MCF 10A (cell line): ENCODE data around the gene LTBP3. TPM values are rescaled to one million over a fixed set of nuclear protein-coding genes. Genes with fewer than 3 reads are reported as not detected.

ENCODE experiments used
- BruUV-seq: library from RNA; stranded (reverse); fragments of 400-500 nt; replicated peaks from 2 replicates; lab custom pipeline; 2021; lab: Mats Ljungman, UMichigan
- CTCF ChIA-PET: fragments of 300-600 bp; sonication (Branson Sonifier 250); formaldehyde crosslinking; extraction: SDS; loops from one replicate; lab custom pipeline; 2021; ENCODE audit warnings: antibody characterized with exemption, inconsistent platforms; lab: Yijun Ruan, JAX
- POLR2A ChIA-PET: fragments of 300-600, 350-650 bp; sonication (Branson Sonifier 250); formaldehyde crosslinking; extraction: SDS; loops from one replicate; lab custom pipeline; 2020; ENCODE audit warnings: antibody characterized with exemption, inconsistent platforms; lab: Yijun Ruan, JAX
- DNase-seq: peaks from one replicate; pipeline ENCODE4 v3.0.0-alpha.2; 2018; ENCODE audit not compliant: unreplicated experiment
- H3K27ac Mint-ChIP-seq: one replicate; pipeline ENCODE4 v1.8.0; 2022; ENCODE audit warnings: mild to moderate bottlenecking, low read depth, mixed read lengths; ENCODE audit not compliant: unreplicated experiment
- H3K27me3 Mint-ChIP-seq: one replicate; pipeline ENCODE4 v1.8.0; 2022; ENCODE audit warnings: mixed read lengths; ENCODE audit not compliant: insufficient read depth, unreplicated experiment
- H3K36me3 Mint-ChIP-seq: one replicate; pipeline ENCODE4 v1.8.0; 2022; ENCODE audit warnings: mild to moderate bottlenecking, moderate library complexity, mixed read lengths; ENCODE audit not compliant: insufficient read depth, unreplicated experiment
- H3K4me1 Mint-ChIP-seq: one replicate; pipeline ENCODE4 v1.8.0; 2022; ENCODE audit warnings: mixed read lengths; ENCODE audit not compliant: insufficient read depth, unreplicated experiment
- H3K4me3 Mint-ChIP-seq: one replicate; pipeline ENCODE4 v1.8.0; 2022; ENCODE audit warnings: mild to moderate bottlenecking, moderate library complexity, mixed read lengths; ENCODE audit not compliant: unreplicated experiment
- H3K9me3 Mint-ChIP-seq: one replicate; pipeline ENCODE4 v1.8.0; 2022; ENCODE audit warnings: mixed read lengths; ENCODE audit not compliant: unreplicated experiment
- intact Hi-C: fragments of 100-400 bp; cut with micrococcal nuclease; formaldehyde crosslinking; loops from 2 replicates; pipeline ENCODE4 v1.14.1; 2022
- total RNA-seq: library from RNA; stranded (reverse); gene quantifications from 2 replicates; pipeline ENCODE4 v1.2.3, GENCODE V29; 2022
- TF ChIP-seq, protein P1 (sequence below): fragments of 200-600 bp; IDR thresholded peaks from one replicate; pipeline ENCODE4 v1.8.0; 2022; ENCODE audit warnings: antibody characterized with exemption, mild to moderate bottlenecking; ENCODE audit not compliant: unreplicated experiment

The LTBP3 gene
- total RNA-seq, 1 experiment from 2014 or later, result 10.6 TPM

DNA sequence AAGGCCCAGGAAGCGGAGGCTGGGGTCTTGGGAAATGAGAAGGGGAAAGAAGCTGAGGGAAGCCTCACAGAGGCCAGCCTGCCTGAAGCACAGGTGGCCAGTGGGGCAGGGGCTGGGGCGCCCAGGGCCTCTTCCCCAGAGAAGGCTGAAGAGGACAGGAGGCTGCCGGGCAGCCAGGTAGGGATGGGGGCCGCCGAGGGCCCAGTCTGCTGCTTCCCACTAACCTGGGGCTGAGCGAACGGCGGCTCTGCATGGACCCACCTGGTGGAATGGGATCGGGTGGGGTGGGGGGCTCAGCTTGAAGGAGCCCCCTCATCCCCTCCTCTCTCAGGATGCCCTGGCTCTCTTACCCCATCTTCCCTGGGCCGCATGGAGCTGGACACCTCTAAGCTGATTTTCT, 25.4 kb upstream of the LTBP3 start:
- TF ChIP-seq, protein P1, sequence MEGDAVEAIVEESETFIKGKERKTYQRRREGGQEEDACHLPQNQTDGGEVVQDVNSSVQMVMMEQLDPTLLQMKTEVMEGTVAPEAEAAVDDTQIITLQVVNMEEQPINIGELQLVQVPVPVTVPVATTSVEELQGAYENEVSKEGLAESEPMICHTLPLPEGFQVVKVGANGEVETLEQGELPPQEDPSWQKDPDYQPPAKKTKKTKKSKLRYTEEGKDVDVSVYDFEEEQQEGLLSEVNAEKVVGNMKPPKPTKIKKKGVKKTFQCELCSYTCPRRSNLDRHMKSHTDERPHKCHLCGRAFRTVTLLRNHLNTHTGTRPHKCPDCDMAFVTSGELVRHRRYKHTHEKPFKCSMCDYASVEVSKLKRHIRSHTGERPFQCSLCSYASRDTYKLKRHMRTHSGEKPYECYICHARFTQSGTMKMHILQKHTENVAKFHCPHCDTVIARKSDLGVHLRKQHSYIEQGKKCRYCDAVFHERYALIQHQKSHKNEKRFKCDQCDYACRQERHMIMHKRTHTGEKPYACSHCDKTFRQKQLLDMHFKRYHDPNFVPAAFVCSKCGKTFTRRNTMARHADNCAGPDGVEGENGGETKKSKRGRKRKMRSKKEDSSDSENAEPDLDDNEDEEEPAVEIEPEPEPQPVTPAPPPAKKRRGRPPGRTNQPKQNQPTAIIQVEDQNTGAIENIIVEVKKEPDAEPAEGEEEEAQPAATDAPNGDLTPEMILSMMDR, result no peak
- no peak for DNase-seq
- H3K27me3 Mint-ChIP-seq, result no peaks in the 10 kb centered on the region
- no peaks in the 10 kb centered on the region for H3K9me3 Mint-ChIP-seq
- POLR2A ChIA-PET, result interaction anchor here (0.9 kb wide), 1 partner anchor 286 kb away, joined by 3 read pairs; no protein-coding TSS in a partner anchor
- CTCF ChIA-PET, result interaction anchor here (2.5 kb wide), 1 partner anchor 10 kb away, joined by 9 read pairs; no protein-coding TSS in a partner anchor
- H3K27ac Mint-ChIP-seq, result no peak overlapping the region
- intact Hi-C loops, result no loop called here
- no peak overlapping the region for H3K4me3 Mint-ChIP-seq
- peaks cover 14% of the 10 kb centered on the region for H3K4me1 Mint-ChIP-seq
- BruUV-seq, result no TSS peak
- peaks cover 24% of the 10 kb centered on the region for H3K36me3 Mint-ChIP-seq

- no peaks in the 10 kb centered on the region for H3K27me3 Mint-ChIP-seq
- POLR2A ChIA-PET, result interaction anchor here (0.9 to 1.0 kb wide), 2 partner anchors 33 to 814 kb away, joined by 3 read pairs; no protein-coding TSS in a partner anchor
- CTCF ChIA-PET, result no interaction called here
- peaks cover 29% of the 10 kb centered on the region for H3K36me3 Mint-ChIP-seq
- no TSS peak for BruUV-seq
- no peak overlapping the region for H3K27ac Mint-ChIP-seq
- no peaks in the 10 kb centered on the region for H3K9me3 Mint-ChIP-seq
- H3K4me1 Mint-ChIP-seq, result peaks cover 15% of the 10 kb centered on the region
- TF ChIP-seq, protein P1, result no peak
- intact Hi-C loops, result no loop called here
- DNase-seq, result no peak
- no peak overlapping the region for H3K4me3 Mint-ChIP-seq
Observed at GRCh38 chr11:65581928-65582327, 23.8 kb upstream of the LTBP3 start.

- ChIA-PET CTCF (interaction anchor here (0.5 to 1.6 kb wide), 4 partner anchors 9 to 47 kb away, joined by 3 to 8 read pairs (median 3); no protein-coding TSS in a partner anchor), POLR2A (no interaction called here)
- TF ChIP-seq, protein P1, result no peak
- peaks cover 32% of the 10 kb centered on the region for H3K36me3 Mint-ChIP-seq
- no peaks in the 10 kb centered on the region for H3K9me3 Mint-ChIP-seq
- BruUV-seq, result no TSS peak
- H3K4me1 Mint-ChIP-seq, result peaks cover 20% of the 10 kb centered on the region
- no peaks in the 10 kb centered on the region for H3K27me3 Mint-ChIP-seq
- DNase-seq, result no peak
- intact Hi-C loops, result no loop called here
- H3K27ac Mint-ChIP-seq, result no peak overlapping the region
- no peak overlapping the region for H3K4me3 Mint-ChIP-seq
Observed at GRCh38 chr11:65580756-65581155, 22.6 kb upstream of the LTBP3 start.

DNA sequence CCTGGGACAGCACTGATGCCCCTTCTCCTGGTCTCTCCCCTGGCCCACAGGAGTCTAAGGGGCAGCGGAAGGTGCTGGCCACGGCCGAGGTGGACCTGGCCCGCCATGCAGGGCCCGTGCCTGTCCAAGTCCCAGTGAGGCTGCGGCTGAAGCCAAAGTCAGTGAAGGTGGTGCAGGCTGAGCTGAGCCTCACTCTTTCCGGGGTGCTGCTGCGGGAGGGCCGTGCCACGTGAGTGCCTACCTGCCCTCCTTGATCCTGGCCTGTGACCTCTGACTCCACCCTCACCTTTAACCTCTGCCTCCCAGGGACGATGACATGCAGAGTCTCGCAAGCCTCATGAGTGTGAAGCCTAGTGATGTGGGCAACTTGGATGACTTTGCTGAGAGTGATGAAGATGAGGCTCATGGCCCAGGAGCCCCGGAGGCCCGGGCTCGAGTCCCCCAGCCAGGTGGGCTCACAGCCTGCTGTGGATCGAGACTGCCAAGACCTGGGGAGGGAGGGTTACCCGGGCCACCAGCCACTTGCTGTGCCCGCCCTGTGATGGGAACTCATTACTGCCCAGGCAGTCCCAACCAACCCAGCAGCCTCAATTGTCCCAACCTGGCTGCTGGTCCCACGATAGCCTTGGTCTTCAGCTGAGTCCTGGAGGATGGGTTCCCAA, 22.0 kb upstream of the LTBP3 start:
- Mint-ChIP-seq H3K36me3 (peaks cover 32% of the 10 kb centered on the region), H3K27me3 (no peaks in the 10 kb centered on the region), H3K4me1 (peaks cover 23% of the 10 kb centered on the region), H3K4me3 (no peak overlapping the region), H3K27ac (no peak overlapping the region), H3K9me3 (no peaks in the 10 kb centered on the region)
- POLR2A ChIA-PET, result interaction anchor here (1.0 kb wide), 1 partner anchor 35 kb away, joined by 3 read pairs; no protein-coding TSS in a partner anchor
- DNase-seq, result no peak
- CTCF ChIA-PET, result interaction anchor here (0.6 to 1.6 kb wide), 2 partner anchors 20 to 39 kb away, joined by 3 to 8 read pairs; no protein-coding TSS in a partner anchor
- intact Hi-C loops, result no loop called here
- no TSS peak for BruUV-seq
- TF ChIP-seq, protein P1, result no peak
